Measurements from ENCODE around the gene TFDP1.

Gene TFDP1

DNA sequence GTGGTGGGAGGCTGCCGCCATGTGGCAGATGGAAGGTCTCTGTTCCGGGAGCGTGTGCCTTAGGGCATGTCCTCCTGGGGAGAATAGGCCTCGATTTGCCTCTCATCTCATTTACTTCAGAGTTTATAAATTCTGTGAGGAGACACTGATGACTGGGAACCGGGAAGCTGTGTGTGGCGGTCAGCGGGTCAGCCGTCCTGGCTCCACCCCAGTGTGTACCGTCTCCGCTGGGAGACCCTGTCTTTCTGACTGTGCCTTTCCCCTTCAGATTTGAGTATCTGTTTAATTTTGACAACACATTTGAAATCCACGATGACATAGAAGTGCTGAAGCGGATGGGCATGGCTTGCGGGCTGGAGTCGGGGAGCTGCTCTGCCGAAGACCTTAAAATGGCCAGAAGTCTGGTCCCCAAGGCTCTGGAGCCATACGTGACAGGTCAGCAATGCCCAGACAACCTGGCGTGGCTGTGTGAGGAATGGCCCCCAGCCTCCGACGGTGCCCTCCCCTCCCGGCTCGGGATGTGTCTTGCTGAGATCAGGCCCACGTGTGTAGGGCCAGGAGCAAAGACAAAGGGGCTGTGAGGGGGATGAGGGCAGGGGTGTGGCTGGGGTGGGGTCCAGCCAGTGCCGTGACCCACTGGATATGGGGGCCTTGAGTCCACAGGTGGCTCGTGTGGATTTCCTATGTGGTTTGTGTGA, 51.9 kb downstream of the TFDP1 start:
- no peak for DNase-seq

DNA sequence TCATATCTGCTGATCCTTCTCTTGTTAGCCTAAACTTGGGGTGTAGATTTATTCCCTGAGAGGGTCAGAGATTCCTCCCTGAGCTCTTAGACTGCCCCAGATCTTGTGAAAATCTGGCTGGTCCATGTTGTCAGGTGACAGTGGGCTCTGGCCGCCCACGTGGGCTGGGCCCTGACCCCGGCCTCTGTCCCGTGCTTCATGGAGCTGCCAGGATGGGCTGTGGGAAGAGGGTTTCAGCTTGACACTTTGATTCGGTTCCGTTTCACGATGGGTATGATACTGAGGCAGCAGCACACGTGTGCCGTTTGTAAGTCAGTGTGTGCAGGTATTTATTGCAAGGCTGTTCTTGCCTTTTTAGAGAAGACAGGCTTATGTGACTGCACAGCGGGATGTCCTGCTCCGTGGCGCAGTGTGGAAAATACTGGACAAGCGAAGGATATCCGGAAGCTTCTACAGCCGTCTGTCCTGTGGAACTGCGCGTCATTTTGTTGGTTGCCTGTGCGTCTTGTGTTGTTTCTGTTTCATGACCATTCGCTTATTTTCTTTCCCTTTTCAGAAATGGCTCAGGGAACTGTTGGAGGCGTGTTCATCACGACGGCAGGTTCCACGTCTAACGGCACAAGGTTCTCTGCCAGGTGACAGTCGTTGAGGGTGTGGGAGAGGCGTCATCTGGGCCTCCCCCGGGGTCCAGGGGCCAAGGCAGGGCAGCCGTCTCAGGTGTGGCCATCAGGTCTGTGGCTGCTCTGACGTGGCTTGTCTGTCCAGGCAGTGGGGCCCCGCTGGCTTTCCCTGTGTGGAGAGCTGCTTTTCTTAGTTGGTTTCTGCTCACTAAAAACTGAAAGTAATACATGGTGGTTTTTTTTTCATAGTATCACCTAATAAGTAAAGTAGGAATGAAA, 53.0 kb downstream of the TFDP1 start:
- no peak for DNase-seq

DNA sequence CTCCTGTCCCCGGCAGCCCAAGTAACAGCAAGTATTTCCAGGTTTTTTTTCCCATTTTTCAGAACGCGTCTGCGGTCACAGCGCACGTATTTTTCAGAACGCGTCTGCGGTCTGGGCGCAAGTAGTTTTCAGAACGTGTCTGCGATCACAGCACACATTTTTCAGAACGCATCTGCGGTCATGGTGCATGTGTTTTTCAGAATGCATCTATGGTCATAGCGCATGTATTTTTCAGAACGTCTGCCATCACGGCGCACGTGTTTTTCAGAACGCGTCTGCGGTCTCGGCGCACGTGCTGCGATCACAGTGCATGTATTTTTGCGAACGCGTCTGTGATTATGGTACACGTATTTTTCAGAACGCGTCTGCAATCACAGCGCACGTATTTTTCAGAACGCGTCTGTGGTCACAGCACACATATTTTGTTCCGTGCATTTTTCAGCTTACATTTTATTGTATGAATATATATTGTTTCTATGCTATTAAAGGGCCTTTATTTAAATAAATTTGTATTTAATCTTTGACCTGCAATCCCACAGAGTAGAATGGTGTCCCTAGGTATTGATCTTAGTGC, 53.7 kb downstream of the TFDP1 start:
- no peak for DNase-seq

DNA sequence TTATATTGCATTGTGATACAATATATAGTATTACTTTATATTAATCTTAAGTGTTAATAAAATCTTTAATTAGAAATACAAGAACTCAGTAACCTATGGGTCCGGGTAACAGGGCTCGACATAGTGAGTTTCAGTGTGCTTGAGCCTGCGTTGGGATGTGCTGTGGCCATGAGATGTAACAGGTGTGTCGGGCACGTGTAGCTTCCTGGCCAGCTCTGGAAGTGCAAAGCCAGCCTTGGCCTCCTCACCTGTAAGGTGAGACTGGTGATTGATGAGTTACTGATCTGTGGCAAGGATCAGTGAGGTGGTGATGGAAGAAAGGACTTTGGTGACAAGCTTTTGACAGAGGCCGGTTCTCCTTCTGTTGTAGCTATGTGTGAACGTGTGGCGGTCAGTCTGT, 54.3 kb downstream of the TFDP1 start:
- DNase-seq = no peak

DNA sequence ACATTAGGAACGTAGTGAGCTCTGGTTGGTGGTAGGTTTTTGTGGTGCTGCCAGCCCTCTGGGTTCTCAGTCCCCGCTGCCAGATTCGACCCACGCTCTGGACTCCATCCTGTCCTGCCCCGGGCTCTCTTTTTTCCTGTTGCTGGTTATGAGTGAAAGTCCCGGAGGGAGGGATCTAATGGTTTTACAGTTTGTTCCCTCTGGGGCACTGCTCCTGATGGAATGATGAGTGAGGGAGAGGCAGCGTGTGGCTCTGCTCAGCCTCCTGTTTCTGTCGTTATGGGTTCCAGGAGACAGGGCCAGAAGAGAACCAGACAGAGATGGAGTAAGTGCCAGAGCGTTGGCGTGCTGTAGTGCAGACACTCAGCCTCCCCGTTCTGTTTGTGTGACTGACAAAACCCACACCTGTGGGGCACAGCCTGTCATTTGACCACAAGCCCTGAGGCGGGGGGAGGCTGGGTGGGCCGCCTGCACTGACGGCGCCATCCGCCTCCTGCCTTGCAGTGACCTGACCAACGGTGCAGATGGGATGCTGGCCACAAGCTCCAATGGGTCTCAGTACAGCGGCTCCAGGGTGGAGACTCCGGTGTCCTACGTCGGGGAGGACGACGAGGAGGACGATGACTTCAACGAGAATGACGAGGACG, 55.2 kb downstream of the TFDP1 start:
- no peak for DNase-seq

- DNase-seq = no peak
These were observed 56.9 kb downstream of the TFDP1 start for GRCh38 chr13:113641426-113641825.

DNA sequence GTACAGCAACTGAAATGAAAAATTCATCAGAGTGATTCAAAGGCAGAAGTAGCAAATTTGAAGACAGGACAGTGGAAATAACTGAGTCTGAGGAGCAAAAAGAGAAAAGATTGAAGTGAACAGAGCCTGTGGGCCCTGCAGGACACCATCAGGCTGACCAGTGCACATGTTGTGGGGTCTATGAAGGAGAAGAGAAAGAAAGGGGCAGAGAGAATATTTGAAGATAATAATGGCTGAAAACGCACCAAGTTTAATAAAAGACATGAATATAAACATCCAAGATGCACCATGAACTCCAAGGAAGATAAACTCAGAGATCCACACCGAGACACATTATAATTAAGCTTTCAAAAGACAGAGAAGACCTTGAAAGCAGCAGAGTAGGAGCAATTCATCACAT, 58.0 kb downstream of the TFDP1 start:
- no peak for DNase-seq

GRCh38 chr13:113643593-113643992, 59.0 kb downstream of the TFDP1 start:
- no peak for DNase-seq

GRCh38 chr13:113644800-113645199, 60.2 kb downstream of the TFDP1 start:
- DNase-seq = no peak

GRCh38 chr13:113645329-113645728, 60.8 kb downstream of the TFDP1 start:
- no peak for DNase-seq

DNA sequence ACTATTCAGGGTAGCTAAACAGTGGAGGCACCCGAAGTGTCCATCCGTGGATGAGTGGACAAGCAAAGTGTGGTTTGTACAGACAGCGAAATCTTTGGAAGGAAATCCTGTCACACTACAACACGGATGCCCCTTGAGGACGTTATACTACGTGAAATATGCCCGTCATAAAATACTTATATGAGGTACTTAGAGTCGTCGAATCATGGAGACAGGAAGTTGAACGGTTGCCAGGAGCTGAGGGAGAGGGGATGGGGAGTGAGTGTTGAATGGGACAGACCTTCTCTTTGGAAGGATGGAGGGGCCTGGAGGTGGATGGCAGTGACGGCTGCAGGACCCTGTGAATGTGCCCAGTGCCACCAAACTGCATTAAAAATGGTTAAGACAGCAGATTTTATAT, 61.8 kb downstream of the TFDP1 start:
- no peak for DNase-seq

DNA sequence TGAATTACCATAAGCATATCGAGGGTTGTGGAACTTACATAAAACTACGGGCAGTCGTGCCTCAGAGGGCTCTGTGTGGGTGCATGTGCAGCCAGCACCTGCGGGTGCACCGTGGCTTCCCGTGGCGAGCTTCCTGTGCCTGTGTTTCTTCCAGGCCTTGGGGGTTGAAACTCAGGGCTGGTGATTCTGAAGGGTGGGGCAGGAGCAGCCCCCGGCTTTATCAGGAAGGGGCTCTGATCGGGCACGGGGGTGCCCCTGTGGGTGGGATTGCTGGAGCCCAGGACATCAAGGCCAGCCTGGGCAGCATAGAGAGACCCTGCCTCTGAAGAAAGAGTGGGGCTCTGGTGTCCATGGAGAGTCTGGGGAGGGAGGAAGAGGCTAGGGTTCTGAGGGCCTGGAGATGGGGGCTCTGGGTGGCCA, 62.4 kb downstream of the TFDP1 start:
- DNase-seq = no peak

DNA sequence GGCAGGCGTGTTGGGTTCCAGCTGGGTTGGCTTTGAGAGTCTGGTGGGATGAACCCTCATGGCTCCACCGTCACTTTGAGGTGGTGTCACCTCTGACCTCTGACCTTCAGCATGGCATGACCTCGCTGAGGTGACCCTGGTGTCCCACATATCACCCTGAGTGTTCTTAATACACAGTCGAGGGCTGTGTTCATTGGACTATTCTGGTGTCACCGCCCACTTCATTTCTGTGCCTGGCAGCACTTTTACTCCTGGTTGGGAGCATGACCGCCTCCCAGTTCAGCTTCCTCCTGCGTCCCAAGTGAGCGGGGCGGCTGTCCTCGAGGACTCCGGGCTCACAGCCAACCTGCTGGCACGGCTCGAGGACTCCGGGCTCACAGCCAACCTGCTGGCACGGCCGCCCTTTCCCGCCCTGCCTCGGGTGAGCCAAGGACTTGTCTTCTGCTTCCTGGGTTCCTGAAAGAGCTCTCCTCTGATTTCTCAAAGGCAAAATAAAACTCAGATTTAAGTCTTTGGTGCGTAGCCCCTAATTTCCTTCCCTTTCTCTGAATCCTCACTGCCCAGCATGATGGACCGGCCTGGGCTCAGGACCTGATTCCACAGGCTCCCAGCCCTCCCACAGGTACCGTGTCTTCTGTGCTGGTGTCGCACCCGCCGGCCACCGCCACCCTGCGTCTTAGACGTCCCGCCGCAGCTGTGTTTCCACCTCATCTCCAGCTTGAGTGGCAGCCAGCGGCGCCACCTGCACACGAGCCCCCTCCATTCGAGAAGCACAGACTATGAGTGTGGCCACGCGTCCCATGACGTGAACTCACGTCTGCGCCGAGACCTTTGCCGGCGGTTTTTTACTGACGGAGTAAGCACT, 63.0 kb downstream of the TFDP1 start:
- no peak for DNase-seq

DNA sequence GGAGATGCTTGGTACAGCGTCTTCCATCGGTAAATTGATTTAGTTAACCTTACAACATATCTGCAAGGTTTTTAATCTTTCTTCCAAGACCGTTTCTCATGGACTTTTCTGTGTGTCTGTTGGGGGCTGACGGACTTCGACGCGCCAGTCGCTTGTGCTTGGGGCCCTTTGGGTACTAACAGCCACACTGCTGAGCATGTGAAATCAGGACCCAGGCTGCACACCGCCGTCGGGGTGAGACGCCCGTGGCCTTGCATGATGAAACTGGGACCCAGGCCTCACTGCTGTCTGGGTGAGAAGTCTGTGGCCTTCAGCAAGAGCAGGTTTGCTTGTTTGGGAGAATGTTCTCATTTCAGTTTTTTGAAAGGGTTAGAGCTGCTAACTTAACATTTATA, 63.7 kb downstream of the TFDP1 start:
- DNase-seq = no peak

DNA sequence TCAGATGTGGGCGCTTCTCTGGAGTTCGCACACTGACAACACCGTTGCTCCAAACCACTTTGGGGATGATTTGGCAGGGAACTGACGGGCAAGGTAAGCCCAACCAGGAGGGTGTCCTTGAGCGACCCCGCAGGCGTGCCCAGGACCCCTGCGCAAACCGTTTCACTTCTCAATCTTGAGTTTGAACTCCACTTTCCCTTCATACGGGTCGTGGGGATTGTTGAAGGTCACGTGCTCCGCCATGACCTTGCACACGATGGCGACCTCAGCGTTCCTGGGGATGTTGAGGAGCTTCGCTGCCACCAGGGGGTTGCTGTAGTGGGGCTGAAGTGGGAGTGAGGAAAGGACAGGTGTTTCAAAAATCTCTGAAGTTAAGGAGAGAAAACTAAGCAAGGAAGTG, 64.7 kb downstream of the TFDP1 start:
- DNase-seq = no peak

DNA sequence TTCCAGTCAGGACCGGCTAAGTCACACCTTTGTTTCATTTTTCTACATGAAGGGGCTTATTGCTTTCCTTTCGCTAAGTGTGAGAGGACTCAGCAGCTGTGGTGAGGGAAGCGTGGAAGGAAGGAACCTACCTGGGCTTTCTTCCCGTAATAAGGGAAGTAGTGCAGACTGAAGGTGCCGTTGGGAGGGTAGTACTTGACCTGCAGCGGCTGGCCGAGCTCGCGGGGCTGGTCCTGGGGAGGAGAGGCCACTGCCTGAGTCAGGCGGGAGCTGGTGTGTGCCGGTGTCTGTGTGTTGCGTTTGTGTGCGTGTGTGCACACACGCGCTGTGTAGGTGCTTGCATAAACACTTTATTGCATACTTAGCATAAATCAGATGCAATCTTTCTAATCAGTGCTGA, 65.7 kb downstream of the TFDP1 start:
- DNase-seq = no peak

DNA sequence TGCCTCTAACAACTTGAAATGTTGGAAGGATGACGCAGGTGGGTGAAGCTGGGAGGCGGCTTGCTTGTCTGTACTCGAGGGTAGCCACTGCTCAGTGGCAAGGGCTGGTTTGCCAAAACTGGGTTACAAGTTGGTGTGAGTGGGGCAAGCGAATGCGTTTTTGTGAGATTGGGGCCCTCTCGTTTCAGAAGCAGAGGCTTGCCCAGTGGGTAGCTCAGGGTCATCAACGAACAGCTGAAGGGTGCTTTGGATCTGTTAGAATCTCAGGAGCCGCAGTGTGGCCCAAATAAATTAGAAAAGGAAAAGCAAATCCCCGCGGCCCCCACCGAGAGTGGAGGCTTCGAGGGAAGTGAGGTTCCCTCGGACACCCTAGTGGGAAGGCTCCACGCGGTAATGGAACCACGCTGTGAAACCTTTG, 66.2 kb downstream of the TFDP1 start:
- no peak for DNase-seq

- no peak for DNase-seq
These were observed 67.2 kb downstream of the TFDP1 start for GRCh38 chr13:113651511-113652403.

DNA sequence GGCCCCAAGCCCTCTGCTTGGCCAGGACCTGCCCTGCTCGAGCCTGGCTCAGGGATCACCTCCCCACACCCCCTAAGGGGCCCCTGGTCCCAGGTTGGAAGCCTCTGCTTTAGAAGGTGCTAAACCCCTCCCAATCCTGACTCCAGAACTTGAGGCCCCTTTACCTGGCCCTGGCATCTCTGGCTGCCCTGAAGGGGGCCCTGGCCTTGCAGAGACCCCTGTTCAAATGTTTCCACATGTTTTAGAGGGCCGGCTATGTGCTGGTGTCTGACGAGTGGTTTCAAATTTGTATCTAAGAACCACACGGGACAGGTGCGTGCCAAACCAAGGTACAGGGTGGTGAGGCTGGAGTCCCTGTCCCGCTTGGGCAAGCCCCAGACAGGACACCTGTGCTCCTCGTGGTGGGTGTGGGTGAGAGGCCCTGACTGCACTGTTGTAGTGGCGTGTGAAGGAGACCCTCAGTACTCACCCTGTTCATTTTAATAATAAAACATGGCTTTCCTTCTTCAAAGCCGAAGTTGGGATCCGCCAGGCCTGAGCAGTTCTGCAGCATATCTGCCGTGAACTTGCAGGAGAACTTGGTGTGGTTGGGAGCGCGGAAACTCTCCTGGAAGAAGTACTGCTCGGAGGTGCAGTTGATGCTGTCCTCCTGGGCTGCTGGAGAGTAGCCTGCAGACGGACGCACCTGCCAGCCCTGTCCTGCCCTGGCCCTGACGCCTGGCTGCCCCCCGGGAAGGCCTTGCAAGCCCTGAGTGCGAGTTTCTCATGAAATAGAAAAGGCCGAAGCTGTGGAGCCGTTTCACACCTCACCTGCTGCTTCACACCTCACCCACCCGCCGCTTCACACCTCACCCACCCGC, 68.1 kb downstream of the TFDP1 start:
- no peak for DNase-seq
